Liver (tissue), 3 donors: ENCODE results near the gene SLC44A1.

Experiments used
- HNF4A ChIP-seq, 2 donors: conservative IDR thresholded peaks; 2 replicates each; pipeline ENCODE4 v1.6.1; 2016; ENCODE audit warnings: antibody characterized with exemption in 2 of 2, mild to moderate bottlenecking in 2 of 2
- JUND ChIP-seq, 2 donors: IDR thresholded peaks; 2 replicates each; pipeline ENCODE4 v1.6.1; 2016; ENCODE audit warnings: antibody characterized with exemption in 2 of 2
- RAD21 ChIP-seq, 2 donors: IDR thresholded peaks; 2 replicates each; pipeline ENCODE4 v1.6.1; 2016; ENCODE audit warnings: antibody characterized with exemption in 2 of 2, mild to moderate bottlenecking in 2 of 2
- TAF1 ChIP-seq: conservative IDR thresholded peaks from 2 replicates; pipeline ENCODE4 v1.6.1; 2016; ENCODE audit warnings: antibody characterized with exemption, mild to moderate bottlenecking
- TF ChIP-seq, protein P1 (sequence below): fragments of 150-350 bp; IDR thresholded peaks from 2 replicates; pipeline ENCODE4 v1.5.1; 2017; ENCODE audit warnings: improper control_type of control experiment, low read depth, low read length; ENCODE audit not compliant: missing input control
- TF ChIP-seq, protein P2 (sequence below): IDR thresholded peaks from 2 replicates; pipeline ENCODE4 v1.6.1; 2016; ENCODE audit warnings: antibody characterized with exemption, mild to moderate bottlenecking
- TF ChIP-seq, protein P3 (sequence below): IDR thresholded peaks from 2 replicates; pipeline ENCODE4 v1.6.1; 2016; ENCODE audit warnings: antibody characterized with exemption
- donor health status: healthy.
- donor health status: healthy.

DNA sequence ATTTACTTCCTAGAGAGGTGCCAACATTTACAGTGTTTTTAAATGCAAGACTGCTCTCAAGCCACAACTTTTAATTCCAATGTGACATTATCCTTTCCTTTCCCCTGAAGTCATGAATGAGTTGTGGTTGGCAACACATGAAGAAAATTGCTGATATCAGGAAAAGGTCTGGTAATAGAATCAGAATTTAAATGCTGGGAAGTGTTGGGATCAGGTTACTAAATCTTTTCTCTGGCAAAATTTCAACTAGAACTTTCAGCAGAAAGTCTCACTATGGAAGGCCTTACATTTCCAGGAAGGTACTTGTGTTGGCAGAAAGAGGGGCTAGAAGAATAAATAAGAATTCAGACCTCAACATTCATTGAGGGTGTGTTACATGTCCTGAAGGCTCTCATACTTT is 10.6 kb upstream of the SLC44A1 start:
- TF ChIP-seq JUND (IDR thresholded peaks at IDR 0.05) (no peak), TAF1 (no peak), HNF4A (conservative IDR thresholded peaks at IDR 0.05) (no peak), RAD21 (IDR thresholded peaks at IDR 0.05) (no peak)
- TF ChIP-seq, protein P1, sequence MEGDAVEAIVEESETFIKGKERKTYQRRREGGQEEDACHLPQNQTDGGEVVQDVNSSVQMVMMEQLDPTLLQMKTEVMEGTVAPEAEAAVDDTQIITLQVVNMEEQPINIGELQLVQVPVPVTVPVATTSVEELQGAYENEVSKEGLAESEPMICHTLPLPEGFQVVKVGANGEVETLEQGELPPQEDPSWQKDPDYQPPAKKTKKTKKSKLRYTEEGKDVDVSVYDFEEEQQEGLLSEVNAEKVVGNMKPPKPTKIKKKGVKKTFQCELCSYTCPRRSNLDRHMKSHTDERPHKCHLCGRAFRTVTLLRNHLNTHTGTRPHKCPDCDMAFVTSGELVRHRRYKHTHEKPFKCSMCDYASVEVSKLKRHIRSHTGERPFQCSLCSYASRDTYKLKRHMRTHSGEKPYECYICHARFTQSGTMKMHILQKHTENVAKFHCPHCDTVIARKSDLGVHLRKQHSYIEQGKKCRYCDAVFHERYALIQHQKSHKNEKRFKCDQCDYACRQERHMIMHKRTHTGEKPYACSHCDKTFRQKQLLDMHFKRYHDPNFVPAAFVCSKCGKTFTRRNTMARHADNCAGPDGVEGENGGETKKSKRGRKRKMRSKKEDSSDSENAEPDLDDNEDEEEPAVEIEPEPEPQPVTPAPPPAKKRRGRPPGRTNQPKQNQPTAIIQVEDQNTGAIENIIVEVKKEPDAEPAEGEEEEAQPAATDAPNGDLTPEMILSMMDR, result no peak
- TF ChIP-seq, protein P2, sequence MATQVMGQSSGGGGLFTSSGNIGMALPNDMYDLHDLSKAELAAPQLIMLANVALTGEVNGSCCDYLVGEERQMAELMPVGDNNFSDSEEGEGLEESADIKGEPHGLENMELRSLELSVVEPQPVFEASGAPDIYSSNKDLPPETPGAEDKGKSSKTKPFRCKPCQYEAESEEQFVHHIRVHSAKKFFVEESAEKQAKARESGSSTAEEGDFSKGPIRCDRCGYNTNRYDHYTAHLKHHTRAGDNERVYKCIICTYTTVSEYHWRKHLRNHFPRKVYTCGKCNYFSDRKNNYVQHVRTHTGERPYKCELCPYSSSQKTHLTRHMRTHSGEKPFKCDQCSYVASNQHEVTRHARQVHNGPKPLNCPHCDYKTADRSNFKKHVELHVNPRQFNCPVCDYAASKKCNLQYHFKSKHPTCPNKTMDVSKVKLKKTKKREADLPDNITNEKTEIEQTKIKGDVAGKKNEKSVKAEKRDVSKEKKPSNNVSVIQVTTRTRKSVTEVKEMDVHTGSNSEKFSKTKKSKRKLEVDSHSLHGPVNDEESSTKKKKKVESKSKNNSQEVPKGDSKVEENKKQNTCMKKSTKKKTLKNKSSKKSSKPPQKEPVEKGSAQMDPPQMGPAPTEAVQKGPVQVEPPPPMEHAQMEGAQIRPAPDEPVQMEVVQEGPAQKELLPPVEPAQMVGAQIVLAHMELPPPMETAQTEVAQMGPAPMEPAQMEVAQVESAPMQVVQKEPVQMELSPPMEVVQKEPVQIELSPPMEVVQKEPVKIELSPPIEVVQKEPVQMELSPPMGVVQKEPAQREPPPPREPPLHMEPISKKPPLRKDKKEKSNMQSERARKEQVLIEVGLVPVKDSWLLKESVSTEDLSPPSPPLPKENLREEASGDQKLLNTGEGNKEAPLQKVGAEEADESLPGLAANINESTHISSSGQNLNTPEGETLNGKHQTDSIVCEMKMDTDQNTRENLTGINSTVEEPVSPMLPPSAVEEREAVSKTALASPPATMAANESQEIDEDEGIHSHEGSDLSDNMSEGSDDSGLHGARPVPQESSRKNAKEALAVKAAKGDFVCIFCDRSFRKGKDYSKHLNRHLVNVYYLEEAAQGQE, result no peak
- TF ChIP-seq, protein P3, sequence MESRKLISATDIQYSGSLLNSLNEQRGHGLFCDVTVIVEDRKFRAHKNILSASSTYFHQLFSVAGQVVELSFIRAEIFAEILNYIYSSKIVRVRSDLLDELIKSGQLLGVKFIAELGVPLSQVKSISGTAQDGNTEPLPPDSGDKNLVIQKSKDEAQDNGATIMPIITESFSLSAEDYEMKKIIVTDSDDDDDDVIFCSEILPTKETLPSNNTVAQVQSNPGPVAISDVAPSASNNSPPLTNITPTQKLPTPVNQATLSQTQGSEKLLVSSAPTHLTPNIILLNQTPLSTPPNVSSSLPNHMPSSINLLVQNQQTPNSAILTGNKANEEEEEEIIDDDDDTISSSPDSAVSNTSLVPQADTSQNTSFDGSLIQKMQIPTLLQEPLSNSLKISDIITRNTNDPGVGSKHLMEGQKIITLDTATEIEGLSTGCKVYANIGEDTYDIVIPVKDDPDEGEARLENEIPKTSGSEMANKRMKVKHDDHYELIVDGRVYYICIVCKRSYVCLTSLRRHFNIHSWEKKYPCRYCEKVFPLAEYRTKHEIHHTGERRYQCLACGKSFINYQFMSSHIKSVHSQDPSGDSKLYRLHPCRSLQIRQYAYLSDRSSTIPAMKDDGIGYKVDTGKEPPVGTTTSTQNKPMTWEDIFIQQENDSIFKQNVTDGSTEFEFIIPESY, result no peak
